ENCODE data around the gene VPS8.

Gene VPS8

DNA sequence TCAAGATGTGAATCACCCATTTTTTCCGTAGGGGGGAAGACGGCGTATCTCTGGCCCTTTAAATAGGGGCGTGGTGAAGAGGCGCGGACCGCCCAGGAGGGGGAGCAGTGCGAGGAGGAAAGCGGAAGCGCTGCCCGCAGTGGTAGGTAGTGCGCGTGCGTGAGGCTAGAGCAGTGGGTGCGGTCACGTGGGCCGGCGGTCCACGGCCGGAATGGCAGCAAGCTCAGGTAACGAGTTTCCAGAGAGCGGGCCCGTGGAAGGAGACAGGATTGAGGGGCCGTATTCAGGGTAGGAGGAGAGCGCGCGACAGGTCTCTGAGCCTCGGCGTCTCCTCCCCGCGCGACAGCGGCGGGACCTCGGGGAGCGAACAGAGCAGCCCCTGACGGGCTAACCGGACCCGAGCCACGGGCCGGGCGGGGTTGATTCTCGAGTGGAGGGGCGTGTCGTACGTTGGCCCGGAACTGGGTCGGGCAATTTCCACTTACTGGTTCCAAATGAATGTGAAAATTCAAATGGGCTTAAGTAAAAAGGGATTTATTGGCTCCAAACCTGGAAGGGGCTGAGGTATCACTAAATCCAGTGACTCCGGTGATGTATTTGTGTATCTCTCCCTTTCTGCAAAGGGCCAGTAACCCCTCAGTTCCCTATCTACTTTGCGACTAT lies at the start of gene VPS8:
VPS8 (plus strand) TSS at position 168 of the 663 bp plus-strand sequence. CDS start 12,467 bp downstream, outside the sequence.
- DNase-seq: peak; percentile 89

GRCh38 chr3:184764191-184764590 lies 47.8 kb upstream of the VPS8 start:
- DNase-seq: no peak

GRCh38 chr3:184765047-184765729 lies 46.8 kb upstream of the VPS8 start:
- no peak for DNase-seq

- DNase-seq: no peak
These were observed 46.3 kb upstream of the VPS8 start for GRCh38 chr3:184765730-184766074.

GRCh38 chr3:184766555-184767261 lies 45.3 kb upstream of the VPS8 start:
- no peak for DNase-seq

- DNase-seq: no peak
These were observed 44.6 kb upstream of the VPS8 start for GRCh38 chr3:184767377-184767776.

DNA sequence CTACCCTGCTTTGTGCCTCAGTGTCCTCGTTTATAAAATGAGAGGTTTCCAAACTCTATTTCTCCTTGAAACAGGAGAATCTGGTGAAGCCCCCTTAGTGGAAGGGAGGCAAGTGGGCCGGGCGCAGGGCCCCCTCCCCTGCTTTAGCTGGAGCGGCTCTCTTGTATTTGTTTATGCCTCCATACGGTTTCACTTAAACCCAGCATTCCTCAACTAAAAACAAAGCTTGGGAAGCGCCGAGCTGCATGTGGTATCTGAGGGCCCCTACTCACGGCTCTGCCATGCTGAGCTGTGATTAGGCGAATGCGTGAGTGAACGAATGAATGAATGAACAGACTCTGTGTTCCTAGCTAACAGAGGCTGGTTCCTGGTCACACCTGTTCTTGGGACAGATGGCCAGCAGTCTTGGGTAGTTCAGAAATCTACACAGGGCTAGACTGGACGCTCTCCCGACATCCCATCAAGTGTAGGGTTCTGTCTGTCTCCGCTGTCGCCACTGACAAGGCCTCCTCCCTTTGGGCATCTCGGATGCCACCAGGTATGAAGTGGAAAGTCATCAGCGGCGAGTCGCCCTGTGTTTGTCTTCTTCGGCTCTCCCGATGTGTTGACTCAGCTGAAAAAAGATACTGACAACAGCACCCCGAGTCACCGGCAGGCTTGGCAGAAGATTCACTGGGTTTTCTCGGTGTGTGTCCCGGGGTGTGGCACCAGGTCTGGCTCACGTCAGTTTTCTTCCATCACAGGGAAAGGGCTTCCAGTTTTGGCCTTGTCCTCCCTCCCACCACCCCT lies 42.4 kb upstream of the VPS8 start:
- DNase-seq: no peak

DNA sequence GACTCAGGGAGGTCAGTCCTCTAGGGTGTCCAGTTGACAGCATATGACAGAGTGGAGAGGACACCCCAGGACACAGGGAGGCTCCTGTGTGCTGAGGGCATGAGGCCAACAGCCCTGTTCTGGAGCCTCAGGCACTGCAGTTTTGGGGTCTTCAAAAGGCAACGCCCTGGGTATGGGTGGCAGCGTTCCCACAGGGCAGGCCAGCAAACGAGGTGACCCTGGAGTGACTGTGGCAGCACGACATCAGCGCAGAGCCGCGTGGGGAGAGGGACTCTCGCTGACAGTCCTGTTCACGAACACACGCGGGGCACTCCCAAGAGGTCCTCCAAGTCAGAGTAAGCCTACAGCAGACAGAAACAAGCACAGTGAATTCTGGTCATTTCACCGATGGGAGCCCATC lies 41.4 kb upstream of the VPS8 start:
- no peak for DNase-seq

DNA sequence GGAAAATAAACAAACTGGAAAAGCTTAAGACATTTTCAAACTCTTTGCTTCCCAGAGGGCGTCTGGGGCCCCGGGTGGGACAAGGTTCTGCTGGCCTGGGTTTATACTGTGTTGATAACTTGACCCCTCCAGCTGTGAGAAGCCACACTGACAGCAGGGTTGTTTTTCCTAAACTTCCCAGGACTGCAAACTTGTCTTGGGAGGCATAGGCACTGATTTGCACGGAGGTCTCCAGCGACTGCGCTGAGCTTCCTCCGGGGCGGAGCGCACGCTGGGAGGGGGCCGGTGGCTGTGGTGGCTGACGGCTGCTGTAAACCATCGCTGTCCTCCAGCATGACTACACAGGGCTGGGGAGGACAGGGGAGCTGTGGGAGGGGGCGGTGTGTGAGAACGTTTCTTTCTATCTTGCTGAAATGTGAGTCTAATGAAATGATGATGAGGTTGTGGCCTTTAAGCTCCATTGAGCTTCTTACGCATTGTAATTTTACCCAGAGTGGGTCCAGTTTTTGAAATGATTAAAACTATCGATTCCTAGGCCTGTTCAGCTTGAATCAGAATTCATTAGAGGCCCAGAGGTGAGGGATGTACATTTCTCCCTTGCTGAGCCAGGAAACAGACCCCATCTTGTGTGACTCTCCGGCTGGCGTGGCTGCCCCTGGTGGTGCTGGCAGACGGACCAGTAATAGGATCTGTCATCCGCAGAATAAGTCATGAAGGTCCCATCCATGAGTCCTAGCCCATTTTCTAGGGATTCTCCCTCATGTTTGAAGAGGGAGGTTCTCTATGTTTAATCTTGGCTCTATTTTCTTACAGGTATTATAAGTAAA lies 40.5 kb upstream of the VPS8 start:
- DNase-seq: no peak

DNA sequence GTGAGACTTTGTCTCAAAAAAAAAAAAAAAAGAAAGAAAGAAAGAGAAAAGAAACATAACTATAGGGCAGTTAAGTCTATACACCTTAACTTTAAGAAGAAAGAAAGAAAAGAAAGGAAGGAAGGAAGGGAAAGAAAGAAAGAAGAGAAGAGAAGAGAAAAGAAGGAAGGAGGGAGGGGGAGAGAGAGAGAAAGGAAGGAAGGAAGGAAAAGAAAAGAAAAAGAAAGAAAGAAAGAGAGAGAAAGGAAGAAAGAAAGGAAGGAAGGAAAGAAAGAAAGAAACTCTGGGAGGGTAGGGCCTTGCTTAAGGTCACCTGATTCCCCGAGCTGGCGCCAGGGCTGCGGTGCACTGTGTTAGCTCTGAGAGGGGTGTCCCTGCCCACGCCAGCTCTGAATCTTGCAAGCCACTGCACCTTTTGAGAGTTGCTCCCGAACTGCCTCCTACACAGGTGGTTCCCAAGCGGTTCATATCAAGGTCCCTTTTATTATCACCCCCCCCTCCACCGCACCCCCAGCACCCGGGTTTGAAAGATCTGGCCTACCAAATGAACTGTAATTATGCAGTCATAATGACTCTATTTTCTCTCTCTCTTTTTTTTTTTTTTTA lies 39.2 kb upstream of the VPS8 start:
- DNase-seq: no peak

DNA sequence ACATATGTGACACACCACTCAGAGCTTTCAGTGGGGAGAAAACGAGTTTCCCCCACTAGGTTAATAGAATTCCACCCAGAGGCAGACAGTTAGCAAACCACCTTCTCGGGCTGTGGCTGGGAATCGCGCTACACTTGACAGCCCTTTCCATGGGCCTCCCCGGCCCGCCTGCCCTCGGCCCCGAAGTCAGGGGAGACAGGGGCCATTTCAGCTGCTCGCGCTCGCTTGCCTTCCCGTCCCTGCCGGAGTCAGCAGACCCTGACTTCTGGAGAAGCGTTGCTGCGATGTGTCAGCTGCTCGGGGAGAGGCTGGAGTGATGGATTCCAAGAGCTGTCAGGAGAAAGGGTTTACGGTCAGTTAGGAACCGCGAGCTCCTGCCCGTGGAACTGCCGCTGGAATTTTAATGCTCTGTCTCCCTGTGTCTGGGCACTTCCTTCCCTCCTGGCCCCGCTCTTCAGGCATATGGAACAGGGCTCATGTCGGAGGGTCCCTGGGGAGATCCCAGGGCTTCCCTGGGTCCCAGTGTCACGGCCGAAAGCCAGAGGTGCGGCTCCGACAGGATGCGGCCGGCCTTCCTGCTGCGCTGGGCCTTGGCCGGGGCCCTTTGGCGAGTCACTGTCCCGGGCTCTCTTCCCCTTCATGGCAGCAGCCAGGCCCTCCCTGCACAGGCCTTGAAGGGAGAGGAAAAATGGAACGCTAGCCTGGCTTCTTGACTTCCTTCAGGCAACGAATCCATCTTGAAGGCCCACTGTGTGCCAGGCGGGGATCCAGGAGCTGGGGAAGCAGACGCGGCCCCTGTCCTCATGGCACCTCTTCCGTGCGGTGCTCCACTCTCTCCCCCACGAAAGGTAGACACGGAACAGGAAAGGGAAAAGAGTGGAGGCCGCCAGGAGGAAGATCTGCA lies 38.4 kb upstream of the VPS8 start:
- DNase-seq: no peak

DNA sequence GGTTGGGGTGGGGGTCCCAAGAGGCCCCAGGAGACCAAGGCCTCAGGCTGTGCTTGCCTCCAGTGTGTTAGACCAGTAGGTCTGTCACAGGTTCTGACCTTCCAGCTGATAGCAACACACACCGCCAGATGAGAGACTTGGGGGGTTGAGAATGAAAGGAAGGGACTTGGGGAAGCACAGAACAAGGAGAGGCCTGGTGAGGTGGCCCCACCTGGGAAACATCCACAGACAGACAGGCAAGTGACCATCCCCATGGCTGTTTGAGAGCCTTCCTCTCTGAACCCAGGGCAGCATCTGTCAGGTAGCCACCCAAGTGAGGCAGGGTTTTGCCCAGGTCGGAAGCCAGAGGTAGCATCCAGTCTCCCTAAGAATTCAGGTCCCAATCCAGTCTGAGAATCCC lies 35.0 kb upstream of the VPS8 start:
- DNase-seq: no peak

GRCh38 chr3:184777566-184778356 lies 34.2 kb upstream of the VPS8 start:
- peak; percentile 93 for DNase-seq

- no peak for DNase-seq
These were observed 33.3 kb upstream of the VPS8 start for GRCh38 chr3:184778426-184779332.

DNA sequence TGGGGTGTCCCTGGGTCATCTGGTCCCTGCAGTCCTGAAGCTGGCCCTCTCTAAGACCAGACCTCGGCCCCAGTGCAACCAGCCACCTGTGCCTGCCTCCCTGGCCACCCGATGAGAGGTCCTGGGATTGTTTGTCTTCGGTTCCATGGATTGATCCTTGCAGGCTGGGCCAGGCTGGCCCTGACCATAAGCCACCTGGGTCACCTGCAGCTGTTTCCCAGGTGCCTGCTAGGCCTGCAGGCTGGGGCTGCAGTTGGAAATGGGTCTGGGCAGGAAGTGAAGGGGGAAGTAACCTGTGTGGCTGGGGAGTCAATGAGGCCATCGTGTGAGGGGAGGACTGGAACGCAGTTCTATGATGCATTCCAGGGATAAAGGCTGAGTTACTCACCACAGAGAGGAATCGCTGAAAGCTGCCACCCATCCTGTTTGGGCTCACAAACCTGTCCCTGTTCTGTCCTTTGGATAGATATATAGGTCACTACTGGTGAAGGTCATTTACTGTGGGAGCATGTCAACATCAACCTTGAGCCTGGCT lies 30.9 kb upstream of the VPS8 start:
- no peak for DNase-seq

- no peak for DNase-seq
These were observed 30.2 kb upstream of the VPS8 start for GRCh38 chr3:184781801-184782200.

- no peak for DNase-seq
These were observed 28.6 kb upstream of the VPS8 start for GRCh38 chr3:184783319-184783718.

GRCh38 chr3:184784731-184785500 lies 27.1 kb upstream of the VPS8 start:
- no peak for DNase-seq
